Muscle of back (tissue), 11 donors: Measurements from ENCODE around the gene TBC1D12. TPM values are rescaled to one million over a fixed set of nuclear protein-coding genes. Genes with fewer than 3 reads are reported as not detected.
"Not testable (repeated sequence)": the region's sequence is repeated elsewhere in the genome, so short reads cannot be mapped to it uniquely, and the experiment has no call there.

Source experiments
- DNase-seq, 3 donors: peaks; one replicate each; pipeline versions ENCODE4 v3.0.0 to v3.0.0-alpha.2; 2013
- polyA plus RNA-seq, 10 donors: library from polyadenylated mRNA; unstranded; fragments of 120-200 nt; gene quantifications; one replicate each; pipeline ENCODE4 v1.2.1, GENCODE V29; 2013; ENCODE audit not compliant: insufficient read length in 10 of 10

Gene TBC1D12
- polyA plus RNA-seq, 10 donors, result 10.2 to 16.5 (median 12.7) TPM

GRCh38 chr10:94531550-94531949 is 129.2 kb downstream of the TBC1D12 start:
- not testable (repeated sequence) for DNase-seq

- DNase-seq, result no peak
These were observed 130.7 kb downstream of the TBC1D12 start for GRCh38 chr10:94533027-94533426.

- not testable (repeated sequence) for DNase-seq
These were observed 139.9 kb downstream of the TBC1D12 start for GRCh38 chr10:94542282-94542681.

GRCh38 chr10:94545391-94546048 is 143.2 kb downstream of the TBC1D12 start, which contains the start of gene HELLS:
HELLS (plus strand) TSS chr10:94545788; CDS start chr10:94545922, 134 bp downstream.
- DNase-seq, result peak; percentile 88 to 94 (median 92)

- peak in 2 of 3 donors; percentile 1 to 30 for DNase-seq
These were observed 143.9 kb downstream of the TBC1D12 start for GRCh38 chr10:94546049-94546900.

GRCh38 chr10:94546901-94547185 is 144.5 kb downstream of the TBC1D12 start:
- DNase-seq, result peak in 2 of 3 donors; percentile 5 to 16

- no peak for DNase-seq
These were observed 146.9 kb downstream of the TBC1D12 start for GRCh38 chr10:94549221-94549620.

GRCh38 chr10:94567714-94568307 is 165.5 kb downstream of the TBC1D12 start:
- not testable (repeated sequence) for DNase-seq

- no peak for DNase-seq
These were observed 168.7 kb downstream of the TBC1D12 start for GRCh38 chr10:94571081-94571480.

- no peak for DNase-seq
These were observed 169.2 kb downstream of the TBC1D12 start for GRCh38 chr10:94571528-94571927.

- DNase-seq, result no peak
These were observed 176.4 kb downstream of the TBC1D12 start for GRCh38 chr10:94578790-94579189.

GRCh38 chr10:94583124-94583523 is 180.8 kb downstream of the TBC1D12 start:
- DNase-seq, result no peak

Other genes starting within 250 kb of the TBC1D12 start
- 10 to 100 TPM; 12.7 to 21.3 (median 16.7) TPM for gene NOC3L, start 39.6 kb upstream of the TBC1D12 start, polyA plus RNA-seq
- gene HELLS, start 143.2 kb downstream of the TBC1D12 start, polyA plus RNA-seq, result 10 to 100 TPM in 6 of 10 donors, 1 to 10 TPM in 4; 5.2 to 14.5 (median 10.7) TPM